DOHH2 (cell line): ENCODE measurements around the gene KIF26B.

Source experiments
- H3F3A ChIP-seq: fragments of 200-600 bp; sonication (generic), shearing (Covaris generic); 2 replicates; pipeline ENCODE4 v1.6.0; 2016; ENCODE audit warnings: antibody characterized with exemption, mild to moderate bottlenecking; ENCODE audit not compliant: control insufficient read depth, insufficient read depth
- H3K27ac ChIP-seq: fragments of 200-600 bp; sonication (generic); 2 replicates; pipeline ENCODE4 v1.5.1; 2014; ENCODE audit warnings: low read depth, mild to moderate bottlenecking, low read length, moderate library complexity
- H3K27me3 ChIP-seq: fragments of 200-600 bp; sonication (generic); 2 replicates; pipeline ENCODE4 v1.6.1; 2014; ENCODE audit warnings: mild to moderate bottlenecking, low read length, mixed read lengths; ENCODE audit not compliant: control insufficient read depth
- H3K36me3 ChIP-seq: fragments of 200-600 bp; sonication (generic); 2 replicates; pipeline ENCODE4 v1.6.1; 2014; ENCODE audit warnings: mild to moderate bottlenecking, low read length, moderate library complexity, mixed read lengths; ENCODE audit not compliant: control insufficient read depth
- H3K4me1 ChIP-seq: fragments of 200-600 bp; sonication (generic); 2 replicates; pipeline ENCODE4 v1.6.1; 2014; ENCODE audit warnings: mild to moderate bottlenecking, low read length, mixed read lengths; ENCODE audit not compliant: control insufficient read depth
- H3K4me2 ChIP-seq: fragments of 200-600 bp; sonication (generic); 2 replicates; pipeline ENCODE4 v1.6.0; 2014; ENCODE audit warnings: mild to moderate bottlenecking, low read length, moderate library complexity
- H3K4me3 ChIP-seq: fragments of 200-600 bp; sonication (generic); 2 replicates; pipeline ENCODE4 v1.5.1; 2014; ENCODE audit warnings: mild to moderate bottlenecking, low read length, mixed read lengths
- H3K79me2 ChIP-seq: fragments of 200-600 bp; sonication (generic); 2 replicates; pipeline ENCODE4 v1.6.1; 2014; ENCODE audit warnings: mild to moderate bottlenecking, low read length, mixed read lengths; ENCODE audit not compliant: control insufficient read depth
- H3K9me2 ChIP-seq: fragments of 200-600 bp; sonication (generic); replicated peaks from 2 replicates; pipeline ENCODE4 v1.6.1; 2014; ENCODE audit warnings: mild to moderate bottlenecking, low read length, mixed read lengths; ENCODE audit not compliant: control insufficient read depth
- H3K9me3 ChIP-seq: fragments of 200-600 bp; sonication (generic); 2 replicates; pipeline ENCODE4 v1.6.1; 2014; ENCODE audit warnings: antibody characterized with exemption, low read length, mixed read lengths; ENCODE audit not compliant: control insufficient read depth, insufficient read depth
- H4K20me1 ChIP-seq: fragments of 200-600 bp; sonication (generic); 2 replicates; pipeline ENCODE4 v1.6.0; 2014; ENCODE audit warnings: low read depth, mild to moderate bottlenecking, antibody characterized with exemption, low read length, moderate library complexity; ENCODE audit not compliant: control insufficient read depth, insufficient read depth
- CTCF ChIP-seq: fragments of 200-600 bp; sonication (generic); IDR thresholded peaks from one replicate; pipeline ENCODE4 v1.5.1; 2014; ENCODE audit warnings: antibody characterized with exemption, mild to moderate bottlenecking, low read depth, low read length; ENCODE audit not compliant: poor library complexity, severe bottlenecking
- EZH2phosphoT487 ChIP-seq: fragments of 200-600 bp; sonication (generic); IDR thresholded peaks from 2 replicates; pipeline ENCODE4 v1.6.1; 2017; ENCODE audit warnings: borderline replicate concordance, mild to moderate bottlenecking, antibody characterized with exemption, low read length, moderate library complexity, mixed read lengths

The KIF26B gene

GRCh38 chr1:245217853-245218608 lies 63.2 kb downstream of the KIF26B start:
- no peak for TF ChIP-seq CTCF
- no peaks in the 10 kb centered on the region for H3F3A ChIP-seq
- H3K9me2 ChIP-seq = no peaks in the 10 kb centered on the region
- H3K27ac ChIP-seq = no peak overlapping the region
- H3K4me3 ChIP-seq = no peak overlapping the region
- H3K36me3 ChIP-seq = no peaks in the 10 kb centered on the region
- no peaks in the 10 kb centered on the region for H3K27me3 ChIP-seq
- H4K20me1 ChIP-seq = no peaks in the 10 kb centered on the region
- no peaks in the 10 kb centered on the region for H3K4me1 ChIP-seq
- H3K79me2 ChIP-seq = no peaks in the 10 kb centered on the region
- H3K9me3 ChIP-seq = no peaks in the 10 kb centered on the region
- no peak overlapping the region for H3K4me2 ChIP-seq

GRCh38 chr1:245220381-245220985 lies 65.7 kb downstream of the KIF26B start:
- Histone ChIP-seq H3K79me2 (no peaks in the 10 kb centered on the region), H3K9me2 (no peaks in the 10 kb centered on the region), H3F3A (no peaks in the 10 kb centered on the region), H4K20me1 (no peaks in the 10 kb centered on the region), H3K4me3 (no peak overlapping the region), H3K9me3 (no peaks in the 10 kb centered on the region), H3K36me3 (no peaks in the 10 kb centered on the region), H3K27ac (no peak overlapping the region), H3K4me2 (no peak overlapping the region), H3K27me3 (no peaks in the 10 kb centered on the region), H3K4me1 (no peaks in the 10 kb centered on the region)
- TF ChIP-seq CTCF (no peak), EZH2phosphoT487 (no peak)

- Histone ChIP-seq H3K36me3 (no peaks in the 10 kb centered on the region), H3K4me2 (no peak overlapping the region), H3K9me2 (no peaks in the 10 kb centered on the region), H3K27ac (no peak overlapping the region), H3K9me3 (no peaks in the 10 kb centered on the region), H3K4me3 (no peak overlapping the region), H3K27me3 (no peaks in the 10 kb centered on the region), H4K20me1 (no peaks in the 10 kb centered on the region), H3F3A (no peaks in the 10 kb centered on the region), H3K79me2 (no peaks in the 10 kb centered on the region), H3K4me1 (no peaks in the 10 kb centered on the region)
- TF ChIP-seq EZH2phosphoT487 (no peak), CTCF (no peak)
Observed at GRCh38 chr1:245221805-245222204, 67.0 kb downstream of the KIF26B start.
